Measurements from ENCODE around the gene ZP4.

Gene ZP4

GRCh38 chr1:237890822-237891221 is at the start of gene ZP4:
Gene ZP4, minus strand, starts transcription at chr1:237890922. Its CDS starts 287 bp downstream, at chr1:237890635.
- TF ChIP-seq CTCF (conservative IDR thresholded peaks at IDR 0.05) (no peak), ZFX (IDR thresholded peaks at IDR 0.05) (no peak)
- no peak within 1 kb of the TSS for H3K27ac ChIP-seq

GRCh38 chr1:237938553-237938952 is 47.8 kb upstream of the ZP4 start:
- no peak overlapping the region for H3K27ac ChIP-seq
- no peak for TF ChIP-seq ZFX (IDR thresholded peaks at IDR 0.05)
- peak; percentile 74 for TF ChIP-seq CTCF (conservative IDR thresholded peaks at IDR 0.05)

- TF ChIP-seq ZFX (IDR thresholded peaks at IDR 0.05) (no peak), CTCF (conservative IDR thresholded peaks at IDR 0.05) (no peak)
- no peak overlapping the region for H3K27ac ChIP-seq
Measured at GRCh38 chr1:237938068-237938467, 47.3 kb upstream of the ZP4 start.

- TF ChIP-seq CTCF (conservative IDR thresholded peaks at IDR 0.05) = no peak
- TF ChIP-seq ZFX (IDR thresholded peaks at IDR 0.05) = no peak
- H3K27ac ChIP-seq = no peak overlapping the region
Measured at GRCh38 chr1:237932816-237933215, 42.1 kb upstream of the ZP4 start.

GRCh38 chr1:237931581-237931980 is 40.9 kb upstream of the ZP4 start:
- TF ChIP-seq CTCF (conservative IDR thresholded peaks at IDR 0.05) (no peak), ZFX (IDR thresholded peaks at IDR 0.05) (no peak)

GRCh38 chr1:237927198-237927597 is 36.5 kb upstream of the ZP4 start:
- no peak overlapping the region for H3K27ac ChIP-seq
- TF ChIP-seq ZFX (IDR thresholded peaks at IDR 0.05) (no peak), CTCF (conservative IDR thresholded peaks at IDR 0.05) (no peak)

More at GRCh38 chr1:237931581-237931980, 40.9 kb upstream of the ZP4 start:
- no peak overlapping the region for H3K27ac ChIP-seq

GRCh38 chr1:237921306-237921705 is 30.6 kb upstream of the ZP4 start:
- H3K27ac ChIP-seq = no peak overlapping the region
- TF ChIP-seq CTCF (conservative IDR thresholded peaks at IDR 0.05) (no peak), ZFX (IDR thresholded peaks at IDR 0.05) (no peak)

Measured in C4-2B (cell line).